Lung (tissue), 12 donors: ENCODE measurements around the gene SAA4. TPM values are rescaled to one million over a fixed set of nuclear protein-coding genes. Genes with fewer than 3 reads are reported as not detected.
"Not testable (repeated sequence)": the region's sequence is repeated elsewhere in the genome, so short reads cannot be mapped to it uniquely, and the experiment has no call there.

ENCODE experiments used
- ATAC-seq: fragments of 200-7000 bp; cut with Tn5 transposase; one replicate; pipeline ENCODE4 v1.9.1; 2020; ENCODE audit warnings: moderate number of reproducible peaks; ENCODE audit not compliant: insufficient read depth, low FRiP score
- DNase-seq, 3 donors: peaks; one replicate each; pipeline ENCODE4 v3.0.0-alpha.2; 2013 to 2017
- H3K27ac ChIP-seq, 2 donors: one replicate each; pipeline ENCODE4 v1.5.1; 2013; ENCODE audit warnings: mild to moderate bottlenecking in 2 of 2, moderate library complexity in 2 of 2, control low read depth in 1 of 2, inconsistent platforms in 1 of 2, low read depth in 1 of 2, low read length in 1 of 2
- H3K27me3 ChIP-seq, 3 donors: one replicate each; pipeline ENCODE4 v1.5.1; 2013; ENCODE audit warnings: low read length in 2 of 3; ENCODE audit not compliant: control insufficient read depth in 3 of 3, insufficient read depth in 3 of 3
- H3K36me3 ChIP-seq, 4 donors: one replicate each; pipeline ENCODE4 v1.5.1; 2013; ENCODE audit warnings: low read length in 4 of 4, mild to moderate bottlenecking in 1 of 4, moderate library complexity in 1 of 4; ENCODE audit not compliant: control insufficient read depth in 4 of 4, insufficient read depth in 4 of 4
- H3K4me1 ChIP-seq, 5 donors: one replicate each; pipeline ENCODE4 v1.5.1; 2013; ENCODE audit warnings: low read length in 5 of 5, mild to moderate bottlenecking in 2 of 5, moderate library complexity in 1 of 5; ENCODE audit not compliant: control insufficient read depth in 5 of 5, insufficient read depth in 5 of 5
- H3K4me3 ChIP-seq: one replicate; pipeline ENCODE4 v1.5.1; 2013; ENCODE audit warnings: mild to moderate bottlenecking, control low read depth, moderate library complexity
- H3K9ac ChIP-seq, 2 donors: one replicate each; pipeline ENCODE4 v1.5.1; 2013; ENCODE audit warnings: low read length in 2 of 2, control low read depth in 1 of 2; ENCODE audit not compliant: insufficient read depth in 1 of 2
- H3K9me3 ChIP-seq, 4 donors: one replicate each; pipeline ENCODE4 v1.5.1; 2013; ENCODE audit warnings: low read length in 3 of 4, mild to moderate bottlenecking in 1 of 4, moderate library complexity in 1 of 4; ENCODE audit not compliant: control insufficient read depth in 4 of 4, insufficient read depth in 3 of 4
- WGBS, 2 donors: extraction: QIAGEN DNeasy Blood & Tissue Kit; methylation state at CpG; one replicate each; pipeline ENCODE4 v1.1.7; 2013; 5-methylcytosine and 5-hydroxymethylcytosine counted together
- polyA plus RNA-seq, 2 donors: library from polyadenylated mRNA; stranded (reverse); fragments of 200-250 nt; gene quantifications; one replicate each; pipeline ENCODE4 v1.2.1, GENCODE V29; 2013
- total RNA-seq, 2 donors: library from RNA; depleted of rRNA in 1 of 2; stranded (reverse); fragments of >200 nt in 1 of 2; gene quantifications; one replicate each; pipeline ENCODE4 v1.2.1, GENCODE V29; 2014 to 2021
- TF ChIP-seq, protein P1 (sequence below): IDR thresholded peaks from 2 replicates; pipeline ENCODE4 v1.5.1; 2012; ENCODE audit warnings: mild to moderate bottlenecking; ENCODE audit errors: control extremely low read depth, extremely low read depth
- donor health status: control.
- donor health status: control.
- donor health status: Bipolar disorder and iron deficiency.
- donor health status: healthy.
- donor health status: DM: yes; HTN: yes; CAD: no.

SAA4 gene
- total and polyA plus RNA-seq, 4 donors, result 0.39 to 6.4 (median 3.8) TPM; not detected in 1

DNA sequence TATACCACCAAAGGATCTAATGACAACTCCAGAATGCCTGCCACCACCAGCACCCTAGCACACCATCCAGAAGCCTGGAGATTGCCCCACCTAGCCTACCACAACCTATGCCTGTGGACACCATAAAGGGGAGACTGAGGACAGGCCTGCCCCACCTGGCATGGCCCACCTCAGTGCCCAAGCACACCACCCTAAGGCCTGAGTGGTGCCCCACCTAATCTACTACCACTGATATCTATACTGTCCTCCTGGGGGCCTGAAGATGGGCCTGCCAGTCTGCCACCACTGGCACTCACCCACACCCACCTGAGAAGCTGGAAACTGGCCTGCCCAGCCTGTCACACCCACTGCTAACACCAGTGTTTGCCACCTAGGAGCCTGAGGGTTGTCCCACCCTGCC is 31.8 kb downstream of the SAA4 start:
- Histone ChIP-seq H3K36me3 (no peaks in the 10 kb centered on the region), H3K27ac (no peak overlapping the region), H3K9me3 (peaks cover 0 to 7% (median 0%) of the 10 kb centered on the region in 4 donors), H3K4me1 (no peaks in the 10 kb centered on the region), H3K27me3 (peaks cover 0 to 21% (median 7%) of the 10 kb centered on the region in 3 donors), H3K9ac (no peak overlapping the region), H3K4me3 (no peak overlapping the region)
- DNase-seq (no peak), ATAC-seq (no peak)
- TF ChIP-seq, protein P1, sequence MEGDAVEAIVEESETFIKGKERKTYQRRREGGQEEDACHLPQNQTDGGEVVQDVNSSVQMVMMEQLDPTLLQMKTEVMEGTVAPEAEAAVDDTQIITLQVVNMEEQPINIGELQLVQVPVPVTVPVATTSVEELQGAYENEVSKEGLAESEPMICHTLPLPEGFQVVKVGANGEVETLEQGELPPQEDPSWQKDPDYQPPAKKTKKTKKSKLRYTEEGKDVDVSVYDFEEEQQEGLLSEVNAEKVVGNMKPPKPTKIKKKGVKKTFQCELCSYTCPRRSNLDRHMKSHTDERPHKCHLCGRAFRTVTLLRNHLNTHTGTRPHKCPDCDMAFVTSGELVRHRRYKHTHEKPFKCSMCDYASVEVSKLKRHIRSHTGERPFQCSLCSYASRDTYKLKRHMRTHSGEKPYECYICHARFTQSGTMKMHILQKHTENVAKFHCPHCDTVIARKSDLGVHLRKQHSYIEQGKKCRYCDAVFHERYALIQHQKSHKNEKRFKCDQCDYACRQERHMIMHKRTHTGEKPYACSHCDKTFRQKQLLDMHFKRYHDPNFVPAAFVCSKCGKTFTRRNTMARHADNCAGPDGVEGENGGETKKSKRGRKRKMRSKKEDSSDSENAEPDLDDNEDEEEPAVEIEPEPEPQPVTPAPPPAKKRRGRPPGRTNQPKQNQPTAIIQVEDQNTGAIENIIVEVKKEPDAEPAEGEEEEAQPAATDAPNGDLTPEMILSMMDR, result no peak

DNA sequence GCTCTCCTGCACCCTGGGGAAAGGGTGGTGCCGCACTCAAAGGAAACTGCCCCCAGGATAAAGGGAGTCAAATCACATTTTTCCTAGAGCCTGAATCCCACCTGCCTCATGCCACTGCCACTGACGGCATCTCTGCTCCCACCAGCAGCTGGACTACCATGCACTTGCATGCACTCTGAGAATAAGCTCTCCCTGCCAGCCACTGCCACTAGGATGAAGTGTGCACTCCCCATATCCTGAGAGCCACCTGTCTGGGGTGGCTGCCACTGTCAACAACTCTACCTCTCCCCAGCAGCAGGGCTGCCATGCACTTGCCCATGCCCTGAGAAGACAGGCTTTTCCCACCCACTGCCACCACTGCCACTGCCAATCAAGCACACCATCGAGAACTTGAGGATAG is 32.4 kb downstream of the SAA4 start:
- no peaks in the 10 kb centered on the region for H3K4me1 ChIP-seq
- H3K27me3 ChIP-seq, result peaks cover 0 to 16% (median 3%) of the 10 kb centered on the region in 3 donors
- no peaks in the 10 kb centered on the region for H3K36me3 ChIP-seq
- TF ChIP-seq, protein P1, result no peak
- WGBS, 2 donors, result 84 to 86% methylated on average over 3 of the region's 3 CpGs
- no peak for DNase-seq
- no peak for ATAC-seq
- H3K27ac ChIP-seq, result no peak overlapping the region
- H3K9ac ChIP-seq, result no peak overlapping the region
- H3K9me3 ChIP-seq, result peaks cover 0 to 7% (median 0%) of the 10 kb centered on the region in 4 donors
- no peak overlapping the region for H3K4me3 ChIP-seq

DNA sequence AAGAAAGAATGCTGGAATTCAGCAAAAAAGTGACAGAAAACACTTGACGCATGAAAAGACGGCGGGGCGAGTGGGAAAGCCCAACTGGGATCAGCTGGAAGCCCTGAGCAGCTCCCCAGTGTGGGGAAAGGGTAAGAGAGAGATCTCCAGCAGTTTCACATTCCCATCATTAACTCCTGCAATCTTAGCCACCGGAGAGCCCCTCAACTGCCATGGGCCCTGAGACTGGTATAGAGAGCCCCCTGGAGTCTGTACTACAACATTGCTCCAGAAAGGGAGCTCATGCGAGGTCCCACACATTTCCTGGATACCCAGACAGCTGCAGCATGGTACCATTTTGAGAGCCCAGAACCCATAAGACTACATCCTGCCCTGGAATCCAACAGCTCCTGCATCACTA is 32.9 kb downstream of the SAA4 start:
- whole genome bisulfite sequencing, 2 donors, result 8 to 11% methylated on average over 6 of the region's 6 CpGs
- Histone ChIP-seq H3K4me1 (no peaks in the 10 kb centered on the region), H3K4me3 (no peak overlapping the region), H3K36me3 (no peaks in the 10 kb centered on the region), H3K27me3 (peaks cover 0 to 11% (median 3%) of the 10 kb centered on the region in 3 donors), H3K27ac (no peak overlapping the region), H3K9me3 (peaks cover 0 to 7% (median 0%) of the 10 kb centered on the region in 4 donors), H3K9ac (no peak overlapping the region)
- DNase-seq, result peak in 1 of 3 donors; percentile 9
- no peak for ATAC-seq
- TF ChIP-seq, protein P1, result no peak

DNA sequence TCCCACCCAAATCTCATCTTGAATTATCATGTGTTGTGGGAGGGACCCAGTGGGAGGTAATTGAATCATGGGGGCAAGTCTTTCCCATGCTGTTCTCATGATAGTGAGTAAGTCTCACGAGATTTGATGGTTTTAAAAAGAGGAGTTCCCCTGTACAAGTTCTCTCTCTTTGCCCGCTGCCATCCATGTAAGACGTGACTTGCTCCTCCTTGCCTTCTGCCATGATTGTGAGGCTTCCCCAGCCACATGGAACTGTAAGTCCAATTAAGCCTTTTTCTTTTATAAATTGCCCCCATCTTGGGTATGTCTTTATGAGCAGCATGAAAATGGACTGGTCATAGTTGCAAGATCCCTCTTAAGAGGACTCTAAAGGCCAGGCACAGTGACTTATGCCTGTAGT is 38.9 kb downstream of the SAA4 start:
- H3K9ac ChIP-seq, H3K27ac ChIP-seq, DNase-seq, H3K27me3 ChIP-seq, H3K36me3 ChIP-seq, ATAC-seq, H3K4me1 ChIP-seq, H3K4me3 ChIP-seq, H3K9me3 ChIP-seq: not testable (repeated sequence)
- 75 to 80% methylated on average over 3 of the region's 3 CpGs for WGBS, 2 donors
